ENCODE data around the gene KCNK4. TPM values are rescaled to one million over a fixed set of nuclear protein-coding genes. Genes with fewer than 3 reads are reported as not detected.

KCNK4 gene
- total and polyA plus RNA-seq, 2 donors = 0.13 TPM; not detected in 1

DNA sequence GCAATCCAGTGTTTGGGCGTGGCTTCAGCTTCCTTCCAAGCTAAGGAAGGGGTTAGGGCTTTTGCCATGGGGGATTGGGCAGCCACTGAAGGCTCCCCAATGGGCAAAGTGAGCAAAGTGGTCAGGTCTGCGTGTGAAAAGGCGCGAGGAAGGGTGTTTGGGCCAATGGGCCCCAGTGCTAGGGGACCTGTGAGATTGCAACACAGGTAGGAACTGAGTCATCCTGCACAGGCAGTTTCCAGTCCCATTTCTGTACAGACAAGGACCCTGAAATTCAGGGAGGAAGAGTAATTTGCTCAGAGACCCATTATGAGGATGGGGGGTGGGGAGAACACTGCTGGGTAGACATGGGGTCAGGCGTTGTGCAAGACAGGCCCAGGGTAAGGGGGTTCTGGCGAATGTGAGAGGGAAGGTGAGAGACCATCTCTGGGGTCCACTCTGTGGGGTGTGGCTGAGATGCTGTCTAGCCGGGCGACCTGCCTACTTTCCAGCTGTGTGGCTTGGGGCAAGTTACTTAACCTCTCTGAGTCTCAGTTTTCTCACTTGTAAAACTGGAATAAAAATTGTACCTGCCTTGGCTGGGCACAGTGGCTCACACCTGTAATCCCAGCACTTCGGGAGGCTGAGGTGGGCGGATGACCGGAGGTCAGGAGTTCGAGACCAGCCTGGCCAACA is 56.2 kb downstream of the KCNK4 start:
- WGBS = 87% methylated on average over 12 of the region's 12 CpGs
- Histone ChIP-seq H3K27ac (ENCODE audit: low read depth) (no peak overlapping the region), H3K36me3 (ENCODE audit: insufficient read depth) (no peaks in the 10 kb centered on the region), H3K4me1 (ENCODE audit: insufficient read depth) (no peaks in the 10 kb centered on the region), H3K4me3 (ENCODE audit: low read depth, low read length) (no peak overlapping the region)
- no peak for DNase-seq (ENCODE audit: extremely low spot score)

DNA sequence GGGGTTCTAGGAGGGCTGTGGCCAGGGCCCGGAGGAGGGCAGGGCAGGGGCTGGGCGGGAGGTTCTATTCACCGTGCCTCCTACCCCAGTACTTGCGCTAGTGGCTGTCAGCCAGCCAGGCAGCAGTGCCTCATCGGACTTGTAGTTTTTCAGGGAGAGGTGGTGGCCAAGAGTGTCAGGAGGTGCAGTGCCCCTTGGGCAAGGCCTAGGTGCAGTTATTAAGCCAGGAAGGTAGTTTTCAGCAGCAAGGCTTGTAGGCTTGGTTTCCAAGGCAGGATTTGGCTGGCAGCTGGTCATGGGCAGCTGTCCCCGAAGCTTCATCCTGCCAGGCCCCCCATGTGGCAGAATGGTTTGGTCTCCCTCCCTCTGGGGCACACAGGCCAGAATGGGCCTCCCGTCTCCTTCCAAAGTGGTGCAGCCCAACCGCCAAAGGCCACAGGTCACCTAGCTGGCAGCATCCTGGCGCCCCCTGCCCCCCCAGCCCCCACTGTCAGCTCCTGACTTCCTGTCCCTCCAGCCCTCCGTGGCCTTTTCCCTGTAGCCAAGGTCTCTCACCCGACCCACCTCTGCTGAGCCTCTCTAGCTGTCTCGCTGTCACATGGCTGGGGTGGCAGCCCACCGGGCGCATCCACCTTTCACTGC is 57.4 kb downstream of the KCNK4 start:
- Histone ChIP-seq H3K4me1 (ENCODE audit: insufficient read depth) (no peaks in the 10 kb centered on the region), H3K27ac (ENCODE audit: low read depth) (no peak overlapping the region), H3K36me3 (ENCODE audit: insufficient read depth) (no peaks in the 10 kb centered on the region), H3K4me3 (ENCODE audit: low read depth, low read length) (no peak overlapping the region)
- 64% methylated on average over 14 of the region's 14 CpGs for WGBS
- DNase-seq (ENCODE audit: extremely low spot score) = no peak

DNA sequence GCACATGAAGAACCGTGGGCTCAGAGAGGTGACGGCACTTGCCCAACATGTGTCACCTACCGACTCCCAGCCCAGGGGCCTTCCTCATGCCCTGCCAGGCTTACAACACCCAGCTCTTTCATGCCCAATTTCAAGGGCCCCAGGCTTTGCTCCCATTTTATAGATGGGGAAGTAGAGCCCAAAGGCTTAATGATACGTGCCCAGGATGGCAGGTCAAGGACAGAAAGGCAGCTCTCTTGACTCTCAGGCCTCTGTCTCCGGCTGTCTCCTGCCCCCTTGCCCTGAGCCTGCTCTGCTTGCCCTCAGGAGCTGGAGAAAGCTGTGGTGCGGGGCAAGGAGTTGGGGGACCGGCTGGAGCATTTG is 57.9 kb downstream of the KCNK4 start:
- DNase-seq (ENCODE audit: extremely low spot score) = no peak
- no peak overlapping the region for H3K4me3 ChIP-seq (ENCODE audit: low read depth, low read length)
- H3K36me3 ChIP-seq (ENCODE audit: insufficient read depth) = no peaks in the 10 kb centered on the region
- H3K27ac ChIP-seq (ENCODE audit: low read depth) = no peak overlapping the region
- WGBS = 91% methylated on average over 7 of the region's 7 CpGs
- H3K4me1 ChIP-seq (ENCODE audit: insufficient read depth) = no peaks in the 10 kb centered on the region

GRCh38 chr11:64349404-64349803 is 58.3 kb downstream of the KCNK4 start:
- Histone ChIP-seq H3K36me3 (ENCODE audit: insufficient read depth) (no peaks in the 10 kb centered on the region), H3K4me1 (ENCODE audit: insufficient read depth) (no peaks in the 10 kb centered on the region), H3K27ac (ENCODE audit: low read depth) (no peak overlapping the region), H3K4me3 (ENCODE audit: low read depth, low read length) (no peak overlapping the region)
- DNase-seq (ENCODE audit: extremely low spot score) = no peak
- WGBS = 87% methylated on average over 11 of the region's 11 CpGs

Small RNA genes within 50 kb of the gene (small RNA-seq; reads per million reads assigned to genes)
- gene MIR7155 (0.18 reads per million), gene RF00019 (not detected)

Other genes with a start within 250 kb of the KCNK4 start
- gene MACROD1, start 125.2 kb upstream of the KCNK4 start, total RNA-seq = 9.8 TPM
- gene MACROD1, start 125.2 kb upstream of the KCNK4 start, polyA plus RNA-seq = 25.1 TPM
- gene STIP1, start 105.1 kb upstream of the KCNK4 start, total RNA-seq = 42.7 TPM
- 84.0 TPM for gene STIP1, start 105.1 kb upstream of the KCNK4 start, polyA plus RNA-seq
- gene FERMT3, start 84.6 kb upstream of the KCNK4 start, total RNA-seq = 7.8 TPM
- 16.8 TPM for gene FERMT3, start 84.6 kb upstream of the KCNK4 start, polyA plus RNA-seq
- 12.7 TPM for gene TRPT1, start 65.1 kb upstream of the KCNK4 start, total RNA-seq
- gene TRPT1, start 65.1 kb upstream of the KCNK4 start, polyA plus RNA-seq = 45.3 TPM
- gene NUDT22, start 65.0 kb upstream of the KCNK4 start, total RNA-seq = 15.4 TPM
- gene NUDT22, start 65.0 kb upstream of the KCNK4 start, polyA plus RNA-seq = 61.0 TPM
- 10.7 TPM for gene DNAJC4, start 60.8 kb upstream of the KCNK4 start, total RNA-seq
- gene DNAJC4, start 60.8 kb upstream of the KCNK4 start, polyA plus RNA-seq = 57.6 TPM
- 18.9 TPM for gene VEGFB, start 56.7 kb upstream of the KCNK4 start, total RNA-seq
- 123 TPM for gene VEGFB, start 56.7 kb upstream of the KCNK4 start, polyA plus RNA-seq
- gene FKBP2, start 50.2 kb upstream of the KCNK4 start, total RNA-seq = 29.2 TPM
- gene FKBP2, start 50.2 kb upstream of the KCNK4 start, polyA plus RNA-seq = 167 TPM
- 31.6 TPM for gene PPP1R14B, start 44.4 kb upstream of the KCNK4 start, total RNA-seq
- gene PPP1R14B, start 44.4 kb upstream of the KCNK4 start, polyA plus RNA-seq = 62.8 TPM
- gene PLCB3, start 39.8 kb upstream of the KCNK4 start, total RNA-seq = 14.8 TPM
- gene PLCB3, start 39.8 kb upstream of the KCNK4 start, polyA plus RNA-seq = 18.2 TPM
- 34.2 TPM for gene BAD, start 6.6 kb upstream of the KCNK4 start, total RNA-seq
- 111 TPM for gene BAD, start 6.6 kb upstream of the KCNK4 start, polyA plus RNA-seq
- gene GPR137, start 5.5 kb upstream of the KCNK4 start, total RNA-seq = 4.7 TPM
- 48.3 TPM for gene GPR137, start 5.5 kb upstream of the KCNK4 start, polyA plus RNA-seq
- gene CATSPERZ, start 9.1 kb downstream of the KCNK4 start, total RNA-seq = not detected
- 0.29 TPM for gene CATSPERZ, start 9.1 kb downstream of the KCNK4 start, polyA plus RNA-seq
- 13.3 TPM for gene ESRRA, start 14.2 kb downstream of the KCNK4 start, total RNA-seq
- 53.2 TPM for gene ESRRA, start 14.2 kb downstream of the KCNK4 start, polyA plus RNA-seq
- 124 TPM for gene TRMT112, start 26.3 kb downstream of the KCNK4 start, total RNA-seq
- gene TRMT112, start 26.3 kb downstream of the KCNK4 start, polyA plus RNA-seq = 245 TPM
- 69.0 TPM for gene PRDX5, start 26.8 kb downstream of the KCNK4 start, total RNA-seq
- gene PRDX5, start 26.8 kb downstream of the KCNK4 start, polyA plus RNA-seq = 294 TPM
- 2.6 TPM for gene CCDC88B, start 48.9 kb downstream of the KCNK4 start, total RNA-seq
- 10.2 TPM for gene CCDC88B, start 48.9 kb downstream of the KCNK4 start, polyA plus RNA-seq
- 14.8 TPM for gene RPS6KA4, start 67.9 kb downstream of the KCNK4 start, total RNA-seq
- gene RPS6KA4, start 67.9 kb downstream of the KCNK4 start, polyA plus RNA-seq = 32.7 TPM